MCF 10A (cell line): ENCODE results near the gene SLX4IP. TPM values are rescaled to one million over a fixed set of nuclear protein-coding genes. Genes with fewer than 3 reads are reported as not detected.

ENCODE experiments used
- BruUV-seq: library from RNA; stranded (reverse); fragments of 400-500 nt; replicated peaks from 2 replicates; lab custom pipeline; 2021; lab: Mats Ljungman, UMichigan
- CTCF ChIA-PET: fragments of 300-600 bp; sonication (Branson Sonifier 250); formaldehyde crosslinking; extraction: SDS; loops from one replicate; lab custom pipeline; 2021; ENCODE audit warnings: antibody characterized with exemption, inconsistent platforms; lab: Yijun Ruan, JAX
- POLR2A ChIA-PET: fragments of 300-600, 350-650 bp; sonication (Branson Sonifier 250); formaldehyde crosslinking; extraction: SDS; loops from one replicate; lab custom pipeline; 2020; ENCODE audit warnings: antibody characterized with exemption, inconsistent platforms; lab: Yijun Ruan, JAX
- DNase-seq: peaks from one replicate; pipeline ENCODE4 v3.0.0-alpha.2; 2018; ENCODE audit not compliant: unreplicated experiment
- H3K27ac Mint-ChIP-seq: one replicate; pipeline ENCODE4 v1.8.0; 2022; ENCODE audit warnings: mild to moderate bottlenecking, low read depth, mixed read lengths; ENCODE audit not compliant: unreplicated experiment
- H3K27me3 Mint-ChIP-seq: one replicate; pipeline ENCODE4 v1.8.0; 2022; ENCODE audit warnings: mixed read lengths; ENCODE audit not compliant: insufficient read depth, unreplicated experiment
- H3K36me3 Mint-ChIP-seq: one replicate; pipeline ENCODE4 v1.8.0; 2022; ENCODE audit warnings: mild to moderate bottlenecking, moderate library complexity, mixed read lengths; ENCODE audit not compliant: insufficient read depth, unreplicated experiment
- H3K4me1 Mint-ChIP-seq: one replicate; pipeline ENCODE4 v1.8.0; 2022; ENCODE audit warnings: mixed read lengths; ENCODE audit not compliant: insufficient read depth, unreplicated experiment
- H3K4me3 Mint-ChIP-seq: one replicate; pipeline ENCODE4 v1.8.0; 2022; ENCODE audit warnings: mild to moderate bottlenecking, moderate library complexity, mixed read lengths; ENCODE audit not compliant: unreplicated experiment
- H3K9me3 Mint-ChIP-seq: one replicate; pipeline ENCODE4 v1.8.0; 2022; ENCODE audit warnings: mixed read lengths; ENCODE audit not compliant: unreplicated experiment
- intact Hi-C: fragments of 100-400 bp; cut with micrococcal nuclease; formaldehyde crosslinking; loops from 2 replicates; pipeline ENCODE4 v1.14.1; 2022
- total RNA-seq: library from RNA; stranded (reverse); gene quantifications from 2 replicates; pipeline ENCODE4 v1.2.3, GENCODE V29; 2022
- TF ChIP-seq, protein P1 (sequence below): fragments of 200-600 bp; IDR thresholded peaks from one replicate; pipeline ENCODE4 v1.8.0; 2022; ENCODE audit warnings: antibody characterized with exemption, mild to moderate bottlenecking; ENCODE audit not compliant: unreplicated experiment

SLX4IP gene
- total RNA-seq, 1 experiment from 2014 or later: 11.2 TPM

DNA sequence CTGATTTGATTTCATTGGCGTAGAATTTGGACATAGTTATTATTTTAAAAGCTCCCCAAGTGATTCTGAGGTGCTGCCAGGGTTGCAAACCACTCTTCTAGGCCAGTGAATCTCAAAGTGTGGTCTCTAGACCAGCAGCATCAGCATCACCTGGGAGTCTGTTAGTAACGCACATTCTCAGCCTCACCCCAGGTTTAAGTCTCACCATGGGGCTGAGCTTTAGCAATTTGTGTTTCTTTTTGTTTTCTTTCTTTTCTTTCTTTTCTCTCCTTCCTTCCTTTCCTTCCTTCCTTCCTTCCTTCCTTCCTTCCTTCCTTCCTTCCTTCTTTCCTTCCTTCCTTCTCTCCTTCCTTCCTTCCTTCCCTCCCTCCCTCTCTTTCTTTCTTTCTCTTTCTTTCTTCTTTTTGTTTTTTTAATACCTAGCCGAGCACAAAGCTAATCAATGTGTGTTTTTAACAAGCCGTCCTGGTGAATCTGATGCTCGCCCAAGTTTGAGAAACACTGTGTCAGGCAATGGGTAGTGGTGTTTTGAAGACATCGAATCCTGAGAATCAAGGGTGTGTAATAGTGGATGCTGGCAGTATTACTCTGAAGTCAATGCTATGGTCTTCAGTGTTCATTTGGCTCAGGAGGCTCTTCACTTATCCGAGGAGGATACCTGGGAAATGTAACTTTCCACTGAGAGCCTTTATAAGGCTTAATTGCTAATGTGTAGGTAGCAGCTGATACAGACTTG is 104.9 kb downstream of the SLX4IP start:
- H3K9me3 Mint-ChIP-seq: no peaks in the 10 kb centered on the region
- peaks cover 14% of the 10 kb centered on the region for H3K36me3 Mint-ChIP-seq
- TF ChIP-seq, protein P1, sequence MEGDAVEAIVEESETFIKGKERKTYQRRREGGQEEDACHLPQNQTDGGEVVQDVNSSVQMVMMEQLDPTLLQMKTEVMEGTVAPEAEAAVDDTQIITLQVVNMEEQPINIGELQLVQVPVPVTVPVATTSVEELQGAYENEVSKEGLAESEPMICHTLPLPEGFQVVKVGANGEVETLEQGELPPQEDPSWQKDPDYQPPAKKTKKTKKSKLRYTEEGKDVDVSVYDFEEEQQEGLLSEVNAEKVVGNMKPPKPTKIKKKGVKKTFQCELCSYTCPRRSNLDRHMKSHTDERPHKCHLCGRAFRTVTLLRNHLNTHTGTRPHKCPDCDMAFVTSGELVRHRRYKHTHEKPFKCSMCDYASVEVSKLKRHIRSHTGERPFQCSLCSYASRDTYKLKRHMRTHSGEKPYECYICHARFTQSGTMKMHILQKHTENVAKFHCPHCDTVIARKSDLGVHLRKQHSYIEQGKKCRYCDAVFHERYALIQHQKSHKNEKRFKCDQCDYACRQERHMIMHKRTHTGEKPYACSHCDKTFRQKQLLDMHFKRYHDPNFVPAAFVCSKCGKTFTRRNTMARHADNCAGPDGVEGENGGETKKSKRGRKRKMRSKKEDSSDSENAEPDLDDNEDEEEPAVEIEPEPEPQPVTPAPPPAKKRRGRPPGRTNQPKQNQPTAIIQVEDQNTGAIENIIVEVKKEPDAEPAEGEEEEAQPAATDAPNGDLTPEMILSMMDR: no peak
- intact Hi-C loops: loop anchor here (1.0 to 5.0 kb wide), 2 partner anchors 448 to 562 kb away; no protein-coding TSS in a partner anchor
- no peak for DNase-seq
- ChIA-PET POLR2A (interaction anchor here (0.6 to 5.9 kb wide), 13 partner anchors 9 to 558 kb away, joined by 3 to 59 read pairs (median 6); partner anchors contain the start of genes MKKS and SLX4IP), CTCF (interaction anchor here (0.7 to 2.6 kb wide), 15 partner anchors 12 to 1010 kb away, joined by 3 to 18 read pairs (median 4); partner anchors contain the start of genes MKKS and SLX4IP)
- peak overlapping the region; percentile 94 for H3K27ac Mint-ChIP-seq
- BruUV-seq: no TSS peak
- no peak overlapping the region for H3K4me3 Mint-ChIP-seq
- no peaks in the 10 kb centered on the region for H3K27me3 Mint-ChIP-seq
- peaks cover 40% of the 10 kb centered on the region for H3K4me1 Mint-ChIP-seq

DNA sequence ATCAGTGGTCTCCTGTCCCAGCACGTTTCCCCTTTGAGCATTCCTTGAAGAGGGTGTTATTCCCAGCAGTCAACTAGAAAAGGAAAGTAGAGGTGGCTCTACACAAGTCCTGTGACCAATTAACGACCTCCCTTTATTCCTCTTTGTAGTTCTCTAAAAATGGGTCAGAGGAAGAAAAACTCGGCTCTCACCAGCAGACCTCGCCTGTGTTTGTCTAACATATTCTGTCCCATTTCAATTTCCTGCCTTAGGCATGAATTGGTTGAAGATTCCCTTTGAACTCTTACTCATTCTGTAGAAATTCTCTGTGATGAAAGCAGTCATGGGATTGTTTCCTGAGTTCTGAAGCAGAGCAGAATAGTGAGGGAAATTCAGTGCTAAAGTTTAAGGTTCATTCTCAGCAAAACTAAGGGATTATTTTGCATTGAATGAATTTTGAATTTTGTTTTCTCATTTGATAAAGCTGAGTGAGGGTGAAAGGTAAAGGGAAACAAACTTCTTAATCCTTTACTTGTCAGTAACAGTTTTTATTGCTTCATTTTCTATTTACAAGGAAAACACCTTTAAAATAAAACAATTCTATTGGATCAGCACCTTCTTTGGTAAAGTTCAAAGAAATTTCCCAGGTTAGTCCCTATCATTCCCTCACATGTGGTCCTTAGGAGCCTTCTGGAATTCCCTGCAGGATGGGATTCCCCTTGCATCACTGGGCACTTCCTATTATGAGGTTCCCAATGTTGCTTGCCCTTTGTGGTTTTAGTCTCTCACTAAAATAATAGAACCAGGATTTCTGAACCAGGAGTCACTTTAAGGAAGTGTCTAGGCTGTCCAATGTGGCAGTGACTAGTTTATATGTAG is 105.8 kb downstream of the SLX4IP start:
- TF ChIP-seq, protein P1: no peak
- peaks cover 36% of the 10 kb centered on the region for H3K4me1 Mint-ChIP-seq
- BruUV-seq: no TSS peak
- ChIA-PET CTCF (interaction anchor here (0.6 to 2.6 kb wide), 10 partner anchors 12 to 450 kb away, joined by 3 to 18 read pairs (median 4); partner anchors contain the start of genes MKKS and SLX4IP), POLR2A (interaction anchor here (0.6 to 5.9 kb wide), 19 partner anchors 16 to 727 kb away, joined by 3 to 59 read pairs (median 3); partner anchors contain the start of genes JAG1, MKKS and SLX4IP)
- no peaks in the 10 kb centered on the region for H3K9me3 Mint-ChIP-seq
- H3K36me3 Mint-ChIP-seq: peaks cover 14% of the 10 kb centered on the region
- H3K27me3 Mint-ChIP-seq: no peaks in the 10 kb centered on the region
- DNase-seq: peak; percentile 83
- intact Hi-C loops: loop anchor here (1.0 kb wide), 1 partner anchor 563 kb away; no protein-coding TSS in a partner anchor
- peak overlapping the region; percentile 28 for H3K4me3 Mint-ChIP-seq
- H3K27ac Mint-ChIP-seq: peak overlapping the region; percentile 94

DNA sequence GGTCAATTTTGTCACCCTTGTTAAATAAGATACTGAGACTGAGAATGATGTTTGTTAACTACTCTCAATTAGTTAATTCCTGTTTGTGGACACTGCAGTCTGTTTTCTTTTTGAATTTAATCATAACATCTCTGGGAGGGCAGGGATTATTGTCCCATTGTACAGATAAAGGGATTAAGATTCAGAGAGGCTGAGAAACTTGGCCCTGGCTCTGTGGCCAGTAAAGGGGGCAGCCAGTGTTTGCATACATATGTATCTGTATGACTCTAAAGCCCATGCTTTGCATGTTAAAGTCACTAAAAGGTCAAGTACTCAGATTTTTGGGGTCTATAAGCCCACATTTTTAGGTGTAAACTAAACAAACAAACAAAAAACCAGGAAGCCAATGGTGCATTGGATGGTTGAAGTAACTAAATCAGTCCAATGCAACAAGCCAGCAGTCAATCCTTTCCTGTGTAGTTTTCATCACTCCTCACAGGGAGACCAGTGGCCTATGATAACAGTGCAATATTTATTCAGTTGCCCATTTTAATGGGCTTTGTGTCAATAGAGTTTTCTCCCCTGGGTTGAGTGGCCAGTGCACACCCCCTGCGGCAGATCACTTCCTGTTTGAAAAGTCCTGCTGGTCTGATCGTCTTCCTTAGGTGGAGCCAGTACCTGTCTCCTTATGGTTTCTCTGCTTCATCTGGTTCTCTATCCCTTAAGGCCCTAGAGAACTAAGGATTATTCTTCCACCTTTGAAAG is 106.7 kb downstream of the SLX4IP start:
- DNase-seq: no peak
- Mint-ChIP-seq H3K36me3 (peaks cover 14% of the 10 kb centered on the region), H3K9me3 (no peaks in the 10 kb centered on the region), H3K4me3 (no peak overlapping the region), H3K27ac (peak overlapping the region; percentile 94), H3K27me3 (no peaks in the 10 kb centered on the region), H3K4me1 (peaks cover 33% of the 10 kb centered on the region)
- ChIA-PET CTCF (interaction anchor here (0.6 to 2.6 kb wide), 4 partner anchors 10 to 77 kb away, joined by 3 to 18 read pairs (median 12); no protein-coding TSS in a partner anchor), POLR2A (interaction anchor here (0.8 to 2.7 kb wide), 8 partner anchors 16 to 726 kb away, joined by 3 to 14 read pairs (median 3); no protein-coding TSS in a partner anchor)
- TF ChIP-seq, protein P1: no peak
- intact Hi-C loops: no loop called here
- no TSS peak for BruUV-seq
